ENCODE results near the gene SDHA. TPM values are rescaled to one million over a fixed set of nuclear protein-coding genes. Genes with fewer than 3 reads are reported as not detected.
A peak's percentile ranks its signal among the peaks of the same experiment; 100 is the strongest.
"Not testable (repeated sequence)": the region's sequence is repeated elsewhere in the genome, so short reads cannot be mapped to it uniquely, and the experiment has no call there.

The SDHA gene
- total and polyA plus RNA-seq, 2 donors (not counting 1 experiment from before 2014, with no cell fraction given), result 77.2 to 137 TPM

DNA sequence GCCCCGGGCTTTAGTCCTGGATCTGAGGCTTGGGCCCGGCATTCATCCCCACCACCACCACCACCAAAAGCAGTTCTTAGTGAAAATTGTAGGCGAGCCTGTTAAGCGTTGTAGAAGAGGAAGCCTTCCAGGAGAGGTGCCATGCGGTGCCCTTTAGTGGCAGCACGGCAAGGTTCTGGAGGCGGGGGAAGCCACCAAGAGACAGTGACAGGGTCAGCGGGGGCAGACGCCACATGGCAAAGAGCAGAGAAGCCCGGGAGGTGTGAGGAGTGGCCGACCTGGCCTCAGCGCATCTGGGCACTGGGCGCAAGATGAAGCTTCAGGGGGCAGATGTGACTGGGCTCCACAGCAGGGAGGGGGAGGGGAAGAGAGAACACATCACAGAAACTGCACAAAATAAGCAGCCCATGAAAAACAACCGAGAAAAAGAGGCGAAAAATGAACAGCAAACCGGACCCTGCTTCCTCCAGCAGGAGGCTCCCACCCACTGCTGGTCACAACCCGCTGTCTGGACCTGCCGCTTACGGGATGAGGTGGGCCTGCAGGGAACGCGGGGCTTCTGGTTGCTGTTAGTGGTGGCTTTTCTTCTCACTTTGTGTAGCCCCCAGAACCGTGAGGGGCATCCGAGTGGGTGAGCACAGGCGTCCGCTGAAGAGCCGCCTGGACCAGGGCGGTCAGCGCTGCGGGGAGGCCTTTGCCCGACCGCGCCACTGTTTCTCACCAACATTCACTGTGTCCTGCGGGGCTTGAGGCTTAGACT is 22.5 kb upstream of the SDHA start:
- no peak overlapping the region for H3K27ac Mint-ChIP-seq
- POLR2A ChIA-PET, result no interaction called here
- 82% methylated on average over 26 of the region's 33 CpGs for WGBS (ENCODE audit: insufficient coverage)

DNA sequence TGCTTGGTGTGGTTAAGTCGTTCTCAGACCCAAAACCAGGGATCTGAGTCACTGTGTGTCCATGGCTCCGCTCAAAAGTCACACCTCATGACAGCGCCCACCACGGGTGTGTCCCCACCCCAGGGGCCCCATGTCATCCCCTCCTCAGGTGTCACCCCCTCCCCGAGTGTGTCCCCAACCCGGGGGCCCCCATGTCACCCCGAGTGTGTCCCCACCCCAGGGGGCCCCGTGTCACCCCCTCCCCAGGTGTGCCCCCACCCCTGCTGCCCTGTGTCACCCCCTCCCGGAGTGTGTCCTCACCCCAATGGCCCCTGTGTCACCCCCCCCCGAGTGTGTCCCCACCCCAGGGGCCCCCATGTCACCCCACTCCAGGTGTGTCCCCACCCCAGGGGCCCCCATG is 21.8 kb upstream of the SDHA start:
- ChIA-PET POLR2A (no interaction called here), CTCF (no interaction called here)
- H3K9me3 Mint-ChIP-seq (ENCODE audit: insufficient read depth), result no peaks in the 10 kb centered on the region
- Histone ChIP-seq H3K79me2 (ENCODE audit: control insufficient read depth, insufficient read depth, low read length) (no peaks in the 10 kb centered on the region), H3K9ac (ENCODE audit: low read length) (no peak overlapping the region), H3K4me1 (ENCODE audit: control insufficient read depth in 2 of 2, insufficient read depth in 2 of 2, low read length in 2 of 2) (peaks cover 2 to 12% of the 10 kb centered on the region in 2 donors), H3K4me3 (ENCODE audit: control extremely low read depth in 1 of 5, extremely low read depth in 1 of 5, insufficient read depth in 1 of 5, low read depth in 2 of 5, low read length in 4 of 5) (no peak overlapping the region), H3K27me3 (replicated peaks in 1 of 4; ENCODE audit: control extremely low read depth in 1 of 4, control insufficient read depth in 3 of 4, insufficient read depth in 4 of 4, low read length in 3 of 4) (peaks cover 0 to 9% (median 0%) of the 10 kb centered on the region in 4 experiments), H3K27ac (ENCODE audit: low read length in 2 of 2) (no peak overlapping the region), H4K20me1 (ENCODE audit: control insufficient read depth, insufficient read depth, low read length, poor library complexity, severe bottlenecking) (peaks cover 15% of the 10 kb centered on the region), H3K4me2 (replicated peaks; ENCODE audit: low read depth, low read length, poor library complexity, severe bottlenecking) (no peak overlapping the region), H3K9me3 (ENCODE audit: control extremely low read depth in 1 of 3, control insufficient read depth in 2 of 3, insufficient read depth in 1 of 3, low read length in 2 of 3) (no peaks in the 10 kb centered on the region), H3K36me3 (replicated peaks in 1 of 2; ENCODE audit: control extremely low read depth in 1 of 2, control insufficient read depth in 1 of 2, extremely low read depth in 1 of 2, insufficient read depth in 2 of 2, low read length in 1 of 2) (no peaks in the 10 kb centered on the region), H2AFZ (ENCODE audit: insufficient read depth, low read depth, low read length, poor library complexity, severe bottlenecking) (no peak overlapping the region)
- H3K27me3 Mint-ChIP-seq, result peaks cover 7% of the 10 kb centered on the region
- WGBS (ENCODE audit: insufficient coverage), result 68% methylated on average over 4 of the region's 10 CpGs
- ATAC-seq (ENCODE audit: low read depth) (peak; percentile 10), DNase-seq (no peak)
- no peak overlapping the region for H3K27ac Mint-ChIP-seq
- TF ChIP-seq EZH2 (IDR thresholded peaks at IDR 0.05; ENCODE audit: borderline replicate concordance, insufficient read depth, low read depth, low read length, poor library complexity, severe bottlenecking), result no peak
- TF ChIP-seq, protein P1, sequence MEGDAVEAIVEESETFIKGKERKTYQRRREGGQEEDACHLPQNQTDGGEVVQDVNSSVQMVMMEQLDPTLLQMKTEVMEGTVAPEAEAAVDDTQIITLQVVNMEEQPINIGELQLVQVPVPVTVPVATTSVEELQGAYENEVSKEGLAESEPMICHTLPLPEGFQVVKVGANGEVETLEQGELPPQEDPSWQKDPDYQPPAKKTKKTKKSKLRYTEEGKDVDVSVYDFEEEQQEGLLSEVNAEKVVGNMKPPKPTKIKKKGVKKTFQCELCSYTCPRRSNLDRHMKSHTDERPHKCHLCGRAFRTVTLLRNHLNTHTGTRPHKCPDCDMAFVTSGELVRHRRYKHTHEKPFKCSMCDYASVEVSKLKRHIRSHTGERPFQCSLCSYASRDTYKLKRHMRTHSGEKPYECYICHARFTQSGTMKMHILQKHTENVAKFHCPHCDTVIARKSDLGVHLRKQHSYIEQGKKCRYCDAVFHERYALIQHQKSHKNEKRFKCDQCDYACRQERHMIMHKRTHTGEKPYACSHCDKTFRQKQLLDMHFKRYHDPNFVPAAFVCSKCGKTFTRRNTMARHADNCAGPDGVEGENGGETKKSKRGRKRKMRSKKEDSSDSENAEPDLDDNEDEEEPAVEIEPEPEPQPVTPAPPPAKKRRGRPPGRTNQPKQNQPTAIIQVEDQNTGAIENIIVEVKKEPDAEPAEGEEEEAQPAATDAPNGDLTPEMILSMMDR (IDR thresholded peaks at IDR 0.05), result no peak
- peaks cover 13% of the 10 kb centered on the region for H3K4me1 Mint-ChIP-seq
- no peak overlapping the region for H3K4me3 Mint-ChIP-seq
- intact Hi-C loops (cut with micrococcal nuclease), result no loop called here

More for the DNA sequence above, 22.5 kb upstream of the SDHA start:
- peaks cover 10 to 11% of the 10 kb centered on the region in 2 donors for H3K4me1 ChIP-seq (ENCODE audit: control insufficient read depth in 2 of 2, insufficient read depth in 2 of 2, low read length in 2 of 2)
- H2AFZ ChIP-seq (ENCODE audit: insufficient read depth, low read depth, low read length, poor library complexity, severe bottlenecking), result no peak overlapping the region
- no peak overlapping the region for H3K9ac ChIP-seq (ENCODE audit: low read length)
- H3K9me3 ChIP-seq (ENCODE audit: control extremely low read depth in 1 of 3, control insufficient read depth in 2 of 3, insufficient read depth in 1 of 3, low read length in 2 of 3), result no peaks in the 10 kb centered on the region
- Mint-ChIP-seq H3K4me3 (no peak overlapping the region), H3K9me3 (ENCODE audit: insufficient read depth) (no peaks in the 10 kb centered on the region), H3K4me1 (peaks cover 12% of the 10 kb centered on the region), H3K27me3 (peaks cover 7% of the 10 kb centered on the region)
- H3K27me3 ChIP-seq (replicated peaks in 1 of 4; ENCODE audit: control extremely low read depth in 1 of 4, control insufficient read depth in 3 of 4, insufficient read depth in 4 of 4, low read length in 3 of 4), result peaks cover 0 to 17% (median 0%) of the 10 kb centered on the region in 4 experiments
- DNase-seq (no peak), ATAC-seq (ENCODE audit: low read depth) (no peak)
- CTCF ChIA-PET, result no interaction called here
- no peak overlapping the region for H3K4me2 ChIP-seq (replicated peaks; ENCODE audit: low read depth, low read length, poor library complexity, severe bottlenecking)
- intact Hi-C loops (cut with micrococcal nuclease), result no loop called here
- H3K36me3 ChIP-seq (replicated peaks in 1 of 2; ENCODE audit: control extremely low read depth in 1 of 2, control insufficient read depth in 1 of 2, extremely low read depth in 1 of 2, insufficient read depth in 2 of 2, low read length in 1 of 2), result no peaks in the 10 kb centered on the region
- H4K20me1 ChIP-seq (ENCODE audit: control insufficient read depth, insufficient read depth, low read length, poor library complexity, severe bottlenecking), result peaks cover 7% of the 10 kb centered on the region
- TF ChIP-seq, protein P1 (IDR thresholded peaks at IDR 0.05), result no peak
- no peak for TF ChIP-seq EZH2 (IDR thresholded peaks at IDR 0.05; ENCODE audit: borderline replicate concordance, insufficient read depth, low read depth, low read length, poor library complexity, severe bottlenecking)
- H3K27ac ChIP-seq (ENCODE audit: low read length in 2 of 2), result no peak overlapping the region
- H3K4me3 ChIP-seq (ENCODE audit: control extremely low read depth in 1 of 5, extremely low read depth in 1 of 5, insufficient read depth in 1 of 5, low read depth in 2 of 5, low read length in 4 of 5), result no peak overlapping the region
- no peaks in the 10 kb centered on the region for H3K79me2 ChIP-seq (ENCODE audit: control insufficient read depth, insufficient read depth, low read length)

DNA sequence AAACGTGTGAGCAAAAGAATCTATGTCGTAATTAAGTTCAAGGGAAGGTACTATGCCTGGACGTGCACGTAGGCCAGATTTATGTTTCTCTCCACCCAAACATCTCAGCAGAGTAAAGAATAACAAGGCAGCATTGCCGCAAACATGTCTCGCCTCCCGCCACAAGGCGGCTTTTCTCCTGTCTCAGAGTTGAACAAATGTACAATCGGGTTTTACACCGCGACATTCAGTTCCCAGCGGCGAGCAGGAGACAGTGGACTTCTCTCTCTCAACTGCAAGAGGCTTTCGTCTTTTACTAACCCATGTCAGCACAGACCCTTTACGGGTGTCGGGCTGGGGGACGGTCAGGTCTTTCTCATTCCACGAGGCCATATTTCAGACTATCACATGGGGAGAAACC is 21.1 kb upstream of the SDHA start:
- H3K27me3 ChIP-seq (replicated peaks in 1 of 4; ENCODE audit: control extremely low read depth in 1 of 4, control insufficient read depth in 3 of 4, insufficient read depth in 4 of 4, low read length in 3 of 4); ATAC-seq (ENCODE audit: low read depth); POLR2A ChIA-PET; H3K9ac ChIP-seq (ENCODE audit: low read length); intact Hi-C loops (cut with micrococcal nuclease); DNase-seq; H3K27ac ChIP-seq (ENCODE audit: low read length in 2 of 2); H3K4me3 Mint-ChIP-seq; H3K79me2 ChIP-seq (ENCODE audit: control insufficient read depth, insufficient read depth, low read length); H3K36me3 ChIP-seq (replicated peaks in 1 of 2; ENCODE audit: control extremely low read depth in 1 of 2, control insufficient read depth in 1 of 2, extremely low read depth in 1 of 2, insufficient read depth in 2 of 2, low read length in 1 of 2); H3K4me3 ChIP-seq (ENCODE audit: control extremely low read depth in 1 of 5, extremely low read depth in 1 of 5, insufficient read depth in 1 of 5, low read depth in 2 of 5, low read length in 4 of 5); CTCF ChIA-PET; H3K4me1 ChIP-seq (ENCODE audit: control insufficient read depth in 2 of 2, insufficient read depth in 2 of 2, low read length in 2 of 2); H3K9me3 Mint-ChIP-seq (ENCODE audit: insufficient read depth); H3K9me3 ChIP-seq (ENCODE audit: control extremely low read depth in 1 of 3, control insufficient read depth in 2 of 3, insufficient read depth in 1 of 3, low read length in 2 of 3); H2AFZ ChIP-seq (ENCODE audit: insufficient read depth, low read depth, low read length, poor library complexity, severe bottlenecking); H3K27ac Mint-ChIP-seq; H3K4me2 ChIP-seq (replicated peaks; ENCODE audit: low read depth, low read length, poor library complexity, severe bottlenecking); H3K27me3 Mint-ChIP-seq: not testable (repeated sequence)
- peaks cover 19% of the 10 kb centered on the region for H3K4me1 Mint-ChIP-seq
- WGBS (ENCODE audit: insufficient coverage), result 77% methylated on average over 9 of the region's 18 CpGs
- H4K20me1 ChIP-seq (ENCODE audit: control insufficient read depth, insufficient read depth, low read length, poor library complexity, severe bottlenecking), result peaks cover 15% of the 10 kb centered on the region

Measured in B cell (primary cell).